NB4 (cell line): ENCODE measurements around the gene SGIP1.

Experiments
- CTCF ChIP-seq: IDR thresholded peaks from one replicate; pipeline ENCODE4 v1.5.1; 2012; ENCODE audit warnings: low read depth, low read length
- MAX ChIP-seq: IDR thresholded peaks from 2 replicates; pipeline ENCODE4 v1.6.1; 2011; ENCODE audit warnings: low read depth, low read length
- POLR2A ChIP-seq: IDR thresholded peaks from 2 replicates; pipeline ENCODE4 v1.6.1; 2011; ENCODE audit warnings: mild to moderate bottlenecking; ENCODE audit not compliant: insufficient read length; ENCODE audit errors: extremely low read depth

DNA sequence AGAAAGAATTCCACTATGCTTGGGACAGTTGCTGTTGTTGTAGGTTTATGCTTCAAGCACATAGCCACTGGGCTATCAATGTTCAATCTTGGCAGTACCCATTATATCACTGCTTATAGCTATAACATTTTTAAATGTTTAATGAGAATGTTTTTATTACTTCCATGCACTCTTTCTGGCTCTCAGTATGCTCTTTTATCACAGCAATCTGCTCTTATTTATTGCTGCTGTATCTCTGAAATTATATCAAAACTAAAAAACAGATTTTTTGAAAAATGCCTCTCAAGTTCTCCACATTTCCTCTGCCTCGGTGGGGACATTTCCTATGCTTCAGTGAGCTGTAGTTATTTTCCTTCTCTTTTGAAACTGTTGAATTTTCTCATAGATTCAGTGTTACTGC, 5.4 kb upstream of the SGIP1 start:
- TF ChIP-seq CTCF (no peak), POLR2A (no peak), MAX (no peak)
